Myocyte (in vitro differentiated cells): ENCODE data around the gene HMGXB3. TPM values are rescaled to one million over a fixed set of nuclear protein-coding genes. Genes with fewer than 3 reads are reported as not detected.

Experiments
- DNase-seq: peaks from one replicate; pipeline ENCODE4 v3.0.0-alpha.2; 2012; ENCODE audit warnings: low read depth
- total RNA-seq: library from RNA; depleted of rRNA; stranded (reverse); fragments of >200 nt; gene quantifications from 2 replicates; pipeline ENCODE4 v1.2.3, GENCODE V29; 2014

HMGXB3 gene
- total RNA-seq, 1 donor from 2014 or later, result 48.1 TPM

DNA sequence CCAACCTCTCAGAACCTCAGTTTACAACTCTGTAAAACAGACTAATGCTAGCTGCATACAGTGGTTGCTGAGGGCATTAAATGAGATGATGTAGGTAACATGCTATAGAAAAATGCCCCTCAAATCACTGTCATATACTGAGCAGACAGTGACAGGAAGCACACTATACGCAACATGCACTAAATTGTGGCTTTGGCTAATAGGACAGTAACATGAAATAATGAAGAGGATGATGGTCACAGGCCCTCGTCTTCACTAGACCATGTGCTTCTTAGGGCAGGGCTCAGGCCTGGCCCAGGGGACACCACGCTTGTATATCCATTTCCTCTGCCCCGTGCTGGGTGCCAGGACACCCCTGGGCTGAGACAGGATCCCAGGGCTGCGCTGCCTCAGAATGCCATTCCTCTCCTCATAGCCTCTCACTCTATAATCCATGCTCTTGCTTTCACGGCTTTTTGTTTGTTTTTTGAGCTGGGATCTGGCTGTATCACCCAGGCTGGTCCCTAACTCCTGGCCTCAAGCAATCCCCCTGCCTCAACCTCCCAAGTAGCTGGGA, 66.9 kb downstream of the HMGXB3 start:
- no peak for DNase-seq

DNA sequence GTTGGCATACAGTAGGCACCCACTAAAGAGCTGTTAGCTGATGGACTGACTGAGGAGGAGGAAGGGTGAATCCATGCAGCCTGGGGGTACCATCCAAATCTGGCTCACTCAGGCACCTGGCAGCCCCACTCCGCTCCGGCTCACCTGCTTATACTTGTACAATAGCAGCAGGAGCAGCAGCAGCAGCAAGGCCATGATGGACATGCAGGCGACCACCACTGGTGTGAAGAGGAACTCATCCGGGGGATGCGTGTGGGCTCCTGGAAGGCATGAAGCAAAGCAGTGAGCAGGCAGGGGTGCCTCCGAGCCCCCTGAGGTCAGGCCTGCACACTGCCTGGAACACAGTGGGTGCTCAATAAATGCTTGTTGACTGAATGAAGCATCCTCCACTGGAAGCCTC, 67.5 kb downstream of the HMGXB3 start:
- DNase-seq, result no peak

DNA sequence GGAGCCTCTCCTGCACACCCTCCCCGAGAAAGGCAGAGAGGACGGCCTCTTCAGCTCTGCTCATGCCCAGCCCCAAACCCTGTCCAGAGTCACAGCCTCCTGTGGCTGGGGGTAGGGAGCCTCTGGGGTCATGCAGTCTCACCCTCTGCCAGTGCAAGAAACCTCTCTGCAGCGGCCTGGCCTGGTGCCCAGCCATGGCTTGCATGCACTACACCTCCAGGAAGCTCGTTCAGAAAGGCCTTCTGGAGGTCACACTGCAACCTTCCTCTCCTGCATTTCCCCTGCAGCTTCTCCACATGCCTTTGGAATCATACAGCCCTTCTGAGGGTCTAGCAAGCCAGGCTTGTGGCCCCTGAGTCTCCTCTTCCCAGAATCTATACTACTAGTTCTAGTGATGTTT, 67.9 kb downstream of the HMGXB3 start:
- no peak for DNase-seq

DNA sequence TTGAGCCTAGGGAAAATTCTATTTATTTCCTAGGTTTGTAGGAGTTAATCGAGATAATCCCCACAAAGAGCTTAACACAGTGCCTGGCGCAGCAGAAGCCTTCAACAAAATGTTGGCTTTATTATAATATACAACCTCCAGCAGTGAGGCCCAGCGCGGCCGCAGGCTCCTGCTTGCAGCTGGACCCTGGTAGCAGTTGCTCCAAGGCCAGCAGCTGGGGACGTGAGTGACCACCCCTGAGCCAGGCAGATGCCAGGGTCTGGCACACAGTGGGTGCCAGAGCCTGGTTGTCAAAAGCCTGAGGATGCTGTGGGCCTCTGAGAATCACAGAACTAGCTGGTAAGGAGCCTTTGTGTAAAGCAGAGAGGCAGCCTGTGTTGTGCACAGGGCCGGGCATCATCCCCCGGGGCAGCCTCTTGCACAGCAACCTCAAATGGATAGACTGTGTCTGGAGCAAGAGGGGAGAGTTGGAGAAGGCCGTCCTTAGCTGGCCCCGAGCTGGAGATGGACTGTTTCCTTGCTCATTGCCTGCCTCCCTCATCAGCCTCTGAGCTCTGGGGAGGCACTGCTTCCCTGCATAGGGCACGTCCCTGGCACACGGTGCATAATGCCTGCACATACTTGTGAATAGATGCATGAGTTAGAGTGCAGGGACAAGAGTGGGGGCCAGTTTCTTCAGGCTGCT, 68.6 kb downstream of the HMGXB3 start:
- DNase-seq, result no peak

DNA sequence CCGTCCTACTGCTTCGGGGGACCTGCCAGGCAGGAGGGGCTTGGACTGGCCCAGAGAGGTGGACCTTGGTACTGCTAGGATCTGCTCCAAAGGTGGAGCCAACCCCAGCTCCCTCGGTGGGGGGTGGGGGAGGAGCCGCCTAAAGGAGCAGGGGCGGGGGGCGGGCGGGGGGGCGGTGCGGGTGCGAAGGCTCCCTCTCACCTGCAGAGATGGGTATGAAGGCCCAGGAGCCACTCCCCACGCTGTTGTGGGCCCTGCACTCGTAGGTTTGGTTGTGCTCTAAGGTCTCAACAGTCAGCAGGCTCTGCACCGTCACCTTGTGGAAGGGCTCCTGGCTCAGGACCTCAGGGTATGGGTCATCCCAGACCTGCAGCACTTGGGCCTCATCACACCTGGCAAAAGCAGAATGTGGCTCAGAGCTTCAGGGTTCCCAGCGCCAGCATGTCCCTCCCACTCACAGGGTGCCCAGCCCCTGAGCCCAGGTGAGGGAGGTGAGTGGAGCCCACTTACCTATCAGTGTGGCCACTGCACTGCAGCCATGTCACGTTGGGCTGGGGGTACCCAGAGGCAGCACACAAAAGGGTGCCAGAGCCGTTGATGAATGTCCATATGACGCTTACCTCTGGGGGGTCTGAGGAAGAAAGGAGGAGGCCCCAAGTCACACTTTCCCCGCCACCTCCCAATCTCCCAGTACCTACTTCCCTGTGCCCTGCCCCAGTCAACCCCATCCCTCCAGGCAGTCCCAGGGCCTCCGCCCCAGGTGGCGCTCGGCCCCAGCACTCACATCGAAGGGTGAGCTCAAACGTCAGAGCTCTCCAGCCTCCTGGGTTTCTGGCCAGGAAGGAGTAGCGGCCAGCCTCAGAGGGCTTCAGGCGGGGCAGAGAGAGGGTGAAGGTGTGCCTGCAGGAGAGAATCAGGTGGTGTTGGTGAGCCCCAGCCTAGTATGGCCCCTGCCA, 69.4 kb downstream of the HMGXB3 start:
- DNase-seq, result no peak

DNA sequence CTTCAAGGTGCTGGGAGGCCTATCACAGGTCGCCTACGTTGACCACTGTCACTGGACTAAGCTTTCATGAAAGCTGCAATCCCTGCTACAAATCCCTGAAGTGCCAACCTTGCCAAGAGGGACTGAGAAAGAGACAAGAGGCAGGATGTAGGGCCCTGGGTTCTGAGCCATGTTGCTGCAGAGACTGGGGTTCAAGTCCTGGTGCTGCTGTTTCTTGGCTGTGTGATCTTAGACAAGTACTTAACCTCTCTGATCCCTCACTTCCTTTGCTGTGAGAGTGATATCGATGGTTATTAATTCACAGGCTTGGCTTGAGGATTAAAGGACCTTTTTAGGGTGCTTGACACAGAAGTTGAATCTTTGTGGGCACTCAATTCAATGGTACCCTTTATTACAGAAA, 70.3 kb downstream of the HMGXB3 start:
- no peak for DNase-seq

DNA sequence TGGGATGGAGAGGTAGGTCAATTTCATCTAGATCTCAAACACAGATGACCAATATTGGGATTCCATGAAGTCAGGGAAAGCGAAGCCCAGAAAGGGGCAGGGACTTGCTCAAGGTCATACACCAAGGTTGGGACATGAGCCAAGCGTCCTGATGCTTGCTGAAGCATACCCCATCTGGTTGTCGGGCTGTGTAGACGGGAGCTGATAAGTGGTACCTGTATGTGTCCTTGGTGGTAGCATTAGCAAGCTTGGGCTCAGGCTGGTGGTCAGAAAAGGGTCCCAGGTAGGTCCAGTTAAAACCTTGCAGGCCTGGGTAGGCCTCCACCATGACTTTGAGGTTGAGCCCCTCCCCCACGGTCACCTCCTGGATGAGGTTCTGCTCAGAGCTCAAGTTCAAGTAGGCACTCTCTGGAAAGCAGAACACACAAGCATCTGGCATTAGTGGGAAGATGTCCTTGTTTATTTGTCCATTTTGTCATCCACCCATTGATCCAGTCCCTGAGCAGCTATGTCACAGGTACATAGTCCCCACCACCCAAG, 72.6 kb downstream of the HMGXB3 start:
- no peak for DNase-seq

DNA sequence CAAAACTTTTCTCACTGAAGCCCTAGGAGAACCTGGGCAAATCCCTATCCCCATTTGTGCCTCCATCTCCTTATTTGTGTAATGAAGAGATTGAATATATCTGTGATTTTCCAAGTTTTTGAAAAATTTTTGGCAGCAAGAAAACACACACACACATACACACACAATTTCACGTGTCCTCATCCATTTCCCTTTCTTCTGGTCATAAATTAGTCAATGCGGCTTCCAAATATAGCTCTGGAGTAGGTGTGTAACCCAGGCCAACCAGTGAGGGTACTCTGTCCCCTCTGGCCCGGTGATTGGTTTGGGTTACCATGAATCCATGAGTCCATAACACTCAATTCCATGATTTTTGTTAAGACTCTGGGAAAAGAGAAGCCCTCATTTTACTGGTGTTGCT, 73.1 kb downstream of the HMGXB3 start:
- no peak for DNase-seq

DNA sequence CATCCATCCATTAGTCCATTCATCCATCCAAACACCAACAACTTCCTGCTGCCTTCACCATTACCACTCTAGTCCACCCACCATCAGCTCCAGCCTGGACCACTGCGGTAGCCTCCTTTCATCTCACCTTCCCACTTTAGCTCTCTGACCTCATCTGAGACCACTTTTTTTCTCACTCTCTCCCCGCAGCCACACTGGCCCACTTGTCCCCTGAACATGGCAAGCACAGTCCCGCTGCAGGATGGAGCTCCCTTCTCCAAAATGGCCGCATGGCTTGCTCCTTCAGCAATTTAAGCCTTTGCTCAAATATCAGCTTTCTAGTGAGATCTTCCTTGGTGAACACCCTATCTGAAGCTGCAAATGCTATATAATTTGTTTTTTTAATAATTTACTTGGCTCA, 74.7 kb downstream of the HMGXB3 start:
- DNase-seq, result no peak

DNA sequence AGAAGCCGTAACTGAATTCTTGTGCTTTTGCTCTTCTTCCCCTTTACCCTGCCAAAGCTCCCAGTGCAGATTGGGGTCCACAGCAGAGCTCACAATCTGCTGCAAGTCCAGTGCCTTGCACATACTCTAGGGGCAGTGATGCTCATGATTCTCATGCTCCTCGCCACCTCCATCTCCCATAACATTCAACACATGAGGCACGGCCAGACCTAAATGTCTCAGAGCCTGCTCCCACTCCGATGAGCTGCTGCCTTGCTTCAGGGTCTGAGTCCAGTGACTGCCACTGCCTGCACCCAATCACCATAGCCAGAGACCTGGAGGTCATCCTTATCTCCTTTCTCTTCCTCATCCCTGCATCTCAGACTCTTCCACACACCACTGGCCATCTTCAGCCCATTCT, 75.3 kb downstream of the HMGXB3 start:
- DNase-seq, result no peak

DNA sequence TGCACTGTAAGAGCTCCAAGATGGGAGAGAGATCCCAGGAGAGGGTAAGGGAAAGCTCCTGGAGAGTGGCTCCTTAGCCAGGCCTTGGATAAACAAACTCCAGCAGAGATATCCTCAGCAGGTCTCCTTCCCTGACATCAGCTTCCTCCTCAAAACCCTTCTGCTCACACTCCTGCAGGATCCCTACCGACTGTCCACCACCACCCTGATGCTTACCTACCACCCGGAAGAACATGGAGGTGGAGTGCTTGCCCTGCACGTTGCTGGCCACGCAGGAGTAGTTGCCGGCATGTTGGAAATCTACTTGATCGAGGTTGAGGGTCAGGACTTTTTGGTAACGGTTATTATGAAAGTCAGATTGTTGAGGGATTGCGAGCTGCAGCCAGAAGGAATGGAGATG, 76.5 kb downstream of the HMGXB3 start:
- DNase-seq, result no peak

DNA sequence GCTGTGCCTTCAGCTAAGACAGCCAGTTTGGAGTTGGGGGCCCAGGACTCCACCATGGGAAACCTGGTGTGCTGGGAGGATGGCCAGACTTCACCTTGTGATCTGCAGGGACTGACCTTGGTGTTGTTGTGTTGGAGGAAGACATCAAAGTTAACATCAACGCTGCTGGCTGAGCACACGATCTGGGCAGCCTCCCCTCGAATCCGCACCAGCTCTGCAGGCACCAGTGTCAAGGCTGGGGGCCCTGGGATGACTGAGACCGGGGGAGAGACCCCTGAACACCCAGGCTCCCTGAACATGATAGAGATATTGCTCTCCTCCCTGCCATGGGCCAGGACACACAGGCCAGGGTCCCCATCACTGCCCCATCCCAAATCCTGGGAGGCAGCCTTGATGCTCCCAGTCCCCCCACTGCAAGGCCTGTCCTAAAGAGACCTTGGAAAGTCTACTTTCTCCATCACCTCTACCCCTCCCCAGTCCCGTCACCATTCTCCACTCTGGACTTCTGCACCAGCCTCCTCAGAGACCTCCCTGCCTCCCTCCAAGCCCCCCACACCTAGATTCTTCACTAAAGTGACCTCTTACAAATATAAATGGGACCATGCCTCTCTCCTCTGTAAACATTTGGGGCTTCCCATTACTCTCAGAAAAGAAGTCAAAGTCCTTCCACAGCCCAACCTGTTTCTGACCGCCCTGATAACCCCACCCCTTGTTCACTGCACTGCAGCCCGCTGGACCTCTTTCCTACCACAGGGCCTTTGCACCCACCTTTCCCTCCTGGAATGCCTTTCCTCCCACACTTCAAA, 77.7 kb downstream of the HMGXB3 start:
- no peak for DNase-seq

DNA sequence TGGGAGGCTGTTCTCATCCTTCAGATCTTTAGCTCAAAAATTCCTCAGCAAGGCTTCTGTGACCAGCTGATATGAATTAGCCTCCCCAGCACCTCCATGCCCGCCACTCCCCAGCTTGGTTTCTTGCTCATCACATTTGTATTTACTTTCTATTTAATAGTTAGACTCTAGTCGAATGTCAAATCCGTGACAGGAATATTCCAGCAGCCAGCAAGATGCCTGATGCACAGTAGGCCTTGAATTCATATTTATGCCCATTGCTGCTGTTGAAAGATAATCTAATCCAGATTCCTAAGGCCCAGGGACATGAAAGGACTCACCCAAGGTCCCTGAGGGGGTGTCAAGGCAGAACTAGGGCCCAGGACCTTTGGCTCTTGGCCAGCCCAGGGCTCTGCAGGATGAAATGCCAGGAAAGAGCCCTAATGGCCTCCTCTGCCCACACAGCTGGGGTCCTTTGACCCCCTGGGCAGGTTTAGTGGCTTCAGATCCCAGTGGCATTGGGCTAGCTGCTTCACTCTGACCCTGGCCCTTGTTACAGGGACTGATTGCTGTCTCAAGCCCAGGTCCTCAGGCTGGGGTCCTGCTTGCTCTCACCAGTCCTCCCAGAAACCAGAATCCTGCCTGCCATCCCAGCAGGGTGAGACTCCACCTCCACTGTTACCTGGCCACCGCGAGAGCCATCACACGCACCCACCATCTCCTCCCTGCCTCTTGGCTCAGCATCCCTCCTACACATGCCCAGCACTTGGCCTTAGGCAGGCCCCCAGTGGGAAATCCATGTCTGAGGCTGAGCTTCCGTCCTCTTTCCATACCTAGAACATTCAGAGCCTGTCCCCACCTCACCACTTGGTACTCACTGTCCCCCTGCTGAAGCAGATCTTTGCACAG, 78.5 kb downstream of the HMGXB3 start:
- DNase-seq, result no peak

DNA sequence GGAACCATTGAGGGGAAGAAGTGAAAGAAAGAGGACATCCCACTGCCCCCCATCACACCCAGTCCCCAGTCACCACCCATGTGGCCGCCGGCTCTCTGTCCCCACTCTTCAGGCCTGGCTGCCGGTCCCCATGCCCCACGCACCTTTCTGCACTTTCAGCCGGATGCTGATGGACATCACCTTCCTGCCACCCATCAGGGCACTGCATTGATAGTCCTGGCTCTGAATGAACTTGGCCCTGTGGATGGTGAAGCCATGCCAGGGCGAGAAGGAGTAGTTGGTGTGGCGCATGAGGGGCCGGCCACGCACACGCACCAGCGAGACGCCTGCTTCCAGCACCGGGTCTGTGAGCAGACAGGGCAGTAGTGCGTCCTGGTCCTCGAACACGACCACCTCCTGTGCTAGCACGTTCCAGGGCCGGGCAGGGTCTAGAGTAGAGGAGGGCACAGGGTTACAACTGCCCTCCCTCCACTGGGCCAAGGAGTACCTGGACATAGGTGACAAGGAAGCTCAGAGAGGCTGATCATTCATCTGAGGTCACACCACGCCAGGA, 79.4 kb downstream of the HMGXB3 start:
- DNase-seq, result no peak

DNA sequence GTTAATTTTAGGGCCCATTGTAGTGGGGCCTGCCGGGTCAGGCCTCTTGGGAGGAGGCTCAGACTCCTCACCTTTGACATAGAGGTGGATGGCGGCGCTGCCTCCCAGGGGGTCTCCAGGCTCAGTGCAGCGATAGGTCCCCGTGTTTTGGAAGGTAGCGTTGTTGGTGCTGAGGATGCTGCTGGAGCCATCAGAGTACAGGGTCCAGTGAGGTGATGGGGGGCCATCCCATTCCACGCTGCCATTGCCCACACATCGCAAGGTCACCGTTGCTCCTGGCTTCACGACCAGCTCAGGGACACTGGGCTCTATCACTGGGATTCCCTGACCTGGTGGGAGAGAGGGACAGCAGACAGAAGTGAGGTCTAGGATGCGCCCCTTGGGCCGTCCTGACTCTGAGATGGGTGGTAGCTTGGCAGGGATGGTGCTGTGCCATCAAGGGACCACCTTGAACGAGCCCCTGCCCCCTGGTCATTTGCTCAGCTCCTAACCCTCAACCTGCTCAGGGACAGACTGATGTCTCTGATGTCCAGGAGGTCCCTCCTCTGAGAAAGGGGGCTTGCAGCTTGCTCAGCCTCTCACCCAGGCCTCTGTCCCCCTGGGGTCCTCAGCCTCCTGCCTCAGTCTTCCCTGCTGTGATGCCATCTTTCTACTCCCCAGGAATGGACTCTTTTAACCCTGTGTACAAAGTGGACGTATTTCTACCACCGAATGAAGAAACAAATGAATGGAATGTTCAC, 80.3 kb downstream of the HMGXB3 start:
- no peak for DNase-seq

DNA sequence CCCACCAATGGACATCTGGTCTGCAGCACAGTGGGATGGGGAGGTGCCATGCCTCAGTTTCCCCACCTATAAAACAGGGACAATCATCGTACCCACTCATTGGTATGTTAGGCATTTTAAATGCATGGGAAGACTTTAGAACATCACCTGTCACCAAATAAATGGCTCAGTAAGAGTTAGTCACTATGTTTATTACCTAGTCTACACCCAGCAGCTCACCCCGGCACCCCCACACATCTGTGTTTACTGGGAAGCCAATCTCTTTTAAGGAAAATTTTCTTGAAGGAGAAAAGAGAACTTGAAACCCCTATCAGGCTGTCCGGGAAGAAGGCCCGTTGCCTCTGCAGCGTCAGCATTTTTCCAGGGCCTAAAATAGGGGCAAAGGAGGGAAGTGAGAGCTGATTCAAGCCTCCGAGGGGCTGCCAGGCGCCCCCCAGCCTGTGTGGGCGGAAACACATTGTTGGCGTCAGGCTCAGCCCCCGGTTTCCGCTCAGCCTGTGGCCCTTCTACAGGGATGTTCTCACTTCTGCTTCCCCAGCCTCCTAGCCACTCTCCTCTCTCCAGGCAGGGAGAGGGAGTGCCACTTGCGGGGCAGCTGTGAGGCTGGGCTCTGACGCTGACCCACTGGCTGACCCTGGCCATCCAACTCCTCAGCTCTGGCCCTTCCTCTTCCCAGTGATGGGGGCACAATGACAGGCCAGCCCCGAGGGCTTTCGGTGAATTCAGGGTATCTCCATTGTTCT, 81.2 kb downstream of the HMGXB3 start:
- DNase-seq, result no peak

DNA sequence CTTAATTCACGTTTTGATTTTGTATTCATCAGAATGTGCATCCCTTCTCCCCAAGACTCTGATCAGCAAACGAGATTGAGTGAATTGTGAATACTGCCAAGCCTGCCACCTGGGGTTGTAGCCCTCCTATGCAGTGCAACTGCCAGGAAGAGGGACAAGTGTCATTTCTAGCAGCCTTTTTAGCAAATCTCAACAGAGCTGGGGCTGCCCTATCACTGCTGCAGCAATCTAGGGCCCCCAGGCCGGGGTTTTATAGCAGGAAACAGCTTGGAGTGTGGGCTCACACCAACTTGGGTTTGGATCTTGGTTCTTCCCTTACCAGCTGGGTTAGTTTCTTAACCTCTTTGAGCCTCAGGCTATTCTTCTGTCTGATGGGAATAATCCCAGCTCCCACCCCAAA, 81.8 kb downstream of the HMGXB3 start:
- no peak for DNase-seq

DNA sequence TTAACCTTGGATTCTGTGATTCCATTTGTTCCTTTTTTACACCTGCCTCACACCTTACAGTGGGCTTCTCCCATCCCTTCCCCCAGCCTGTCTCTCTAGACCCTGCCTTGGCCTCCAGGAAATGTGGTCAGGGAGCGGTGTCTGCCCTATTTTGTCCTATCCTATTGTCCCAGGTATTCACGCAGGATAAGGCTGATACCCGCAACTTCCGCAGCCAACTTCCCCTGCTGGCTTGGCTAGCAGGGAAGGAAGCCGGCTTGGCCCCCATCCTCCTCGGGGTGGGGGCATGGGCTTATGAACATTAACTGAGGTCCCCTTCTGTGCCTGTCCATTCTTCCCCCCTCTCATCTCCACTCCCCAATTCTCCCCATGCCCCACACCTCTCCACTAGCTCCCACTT, 82.3 kb downstream of the HMGXB3 start:
- no peak for DNase-seq
